H1 (cell line): Measurements from ENCODE around the gene ZNF619. TPM values are rescaled to one million over a fixed set of nuclear protein-coding genes. Genes with fewer than 3 reads are reported as not detected.

Experiments
- ATF3 ChIP-seq: IDR thresholded peaks from 2 replicates; pipeline ENCODE4 v1.6.1; 2011; ENCODE audit warnings: low read depth, mild to moderate bottlenecking, low read length; ENCODE audit not compliant: insufficient read depth
- CHD7 ChIP-seq: fragments of 300-600 bp; sonication (generic); IDR thresholded peaks from 2 replicates; pipeline ENCODE4 v1.7.1; 2012; ENCODE audit warnings: low read length, moderate library complexity, mild to moderate bottlenecking, inconsistent platforms; ENCODE audit not compliant: insufficient replicate concordance
- EZH2 ChIP-seq: fragments of 200-600 bp; sonication (generic); IDR thresholded peaks from 2 replicates; pipeline ENCODE4 v1.7.1; 2012; ENCODE audit warnings: low read depth, mild to moderate bottlenecking, moderate library complexity, low read length, inconsistent platforms; ENCODE audit not compliant: severe bottlenecking
- KDM4A ChIP-seq: IDR thresholded peaks from one replicate; pipeline ENCODE4 v1.7.1; 2012; ENCODE audit warnings: low read depth, mild to moderate bottlenecking, moderate library complexity, low read length, inconsistent platforms; ENCODE audit not compliant: severe bottlenecking
- MAFK ChIP-seq: IDR thresholded peaks from 2 replicates; pipeline ENCODE4 v1.6.1; 2012; ENCODE audit warnings: low read depth, mild to moderate bottlenecking, improper control_type of control experiment, low read length
- NRF1 ChIP-seq: IDR thresholded peaks from 2 replicates; pipeline ENCODE4 v1.6.1; 2011; ENCODE audit warnings: mild to moderate bottlenecking, low read depth, low read length, improper control_type of control experiment
- POU5F1 ChIP-seq: IDR thresholded peaks from 2 replicates; pipeline ENCODE4 v1.6.1; 2011; ENCODE audit warnings: low read depth, mild to moderate bottlenecking, low read length, moderate library complexity
- RFX5 ChIP-seq: IDR thresholded peaks from 2 replicates; pipeline ENCODE4 v1.6.1; 2011; ENCODE audit warnings: low read depth, low read length, improper control_type of control experiment, borderline replicate concordance
- TAF7 ChIP-seq: optimal IDR thresholded peaks from 2 replicates; pipeline ENCODE3; 2011; ENCODE audit warnings: low read depth, mild to moderate bottlenecking, inconsistent platforms, low read length, moderate library complexity, borderline replicate concordance
- TBP ChIP-seq: IDR thresholded peaks from 2 replicates; pipeline ENCODE4 v1.6.1; 2011; ENCODE audit warnings: low read depth, low read length, improper control_type of control experiment
- polyA plus RNA-seq, 7 experiments: library from polyadenylated mRNA; depleted of rRNA in 3 of 7; stranded (reverse) in 5 of 7; unstranded in 2 of 7; fragments of >200 nt in 5 of 7; fragments of 200-250 nt in 2 of 7; gene quantifications; 1 replicate in 5 of 7; 2 replicates in 1 of 7; 4 replicates in 1 of 7; pipeline versions ENCODE4 v1.2.1 to v1.2.3, GENCODE V29; 2011 to 2013; ENCODE audit warnings: missing spikeins in 2 of 7, mixed read lengths in 2 of 7
- total RNA-seq: library from RNA; stranded (reverse); fragmentation: NEBNext Ultra II Directional; extraction: Animal tissue kit (Norgen Biotek cat#: 25700); gene quantifications from 2 replicates; pipeline ENCODE4 v1.2.1, GENCODE V29; 2021

The ZNF619 gene
- total and polyA plus RNA-seq, 2 of the 8 experiments (the other 6 are each of a cell fraction or from before 2014, with no cell fraction given) = 2.3 to 8.2 TPM

- TF ChIP-seq CHD7 (no peak), ATF3 (no peak), POU5F1 (no peak), MAFK (no peak), RFX5 (no peak), KDM4A (peak; percentile 79), EZH2 (no peak), TBP (peak; percentile 93), TAF7 (peak; percentile 91), NRF1 (no peak)
Observed at GRCh38 chr3:40524568-40525285, 47.8 kb downstream of the ZNF619 start, which contains the start of gene ZNF621 (continued).
